ENCODE data around the gene CYP26C1. TPM values are rescaled to one million over a fixed set of nuclear protein-coding genes. Genes with fewer than 3 reads are reported as not detected.

CYP26C1 gene, protein sequence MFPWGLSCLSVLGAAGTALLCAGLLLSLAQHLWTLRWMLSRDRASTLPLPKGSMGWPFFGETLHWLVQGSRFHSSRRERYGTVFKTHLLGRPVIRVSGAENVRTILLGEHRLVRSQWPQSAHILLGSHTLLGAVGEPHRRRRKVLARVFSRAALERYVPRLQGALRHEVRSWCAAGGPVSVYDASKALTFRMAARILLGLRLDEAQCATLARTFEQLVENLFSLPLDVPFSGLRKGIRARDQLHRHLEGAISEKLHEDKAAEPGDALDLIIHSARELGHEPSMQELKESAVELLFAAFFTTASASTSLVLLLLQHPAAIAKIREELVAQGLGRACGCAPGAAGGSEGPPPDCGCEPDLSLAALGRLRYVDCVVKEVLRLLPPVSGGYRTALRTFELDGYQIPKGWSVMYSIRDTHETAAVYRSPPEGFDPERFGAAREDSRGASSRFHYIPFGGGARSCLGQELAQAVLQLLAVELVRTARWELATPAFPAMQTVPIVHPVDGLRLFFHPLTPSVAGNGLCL
- under 1 TPM in 5 of 6 donors, not detected in 1; 0.22 to 0.46 (median 0.37) TPM for total RNA-seq

DNA sequence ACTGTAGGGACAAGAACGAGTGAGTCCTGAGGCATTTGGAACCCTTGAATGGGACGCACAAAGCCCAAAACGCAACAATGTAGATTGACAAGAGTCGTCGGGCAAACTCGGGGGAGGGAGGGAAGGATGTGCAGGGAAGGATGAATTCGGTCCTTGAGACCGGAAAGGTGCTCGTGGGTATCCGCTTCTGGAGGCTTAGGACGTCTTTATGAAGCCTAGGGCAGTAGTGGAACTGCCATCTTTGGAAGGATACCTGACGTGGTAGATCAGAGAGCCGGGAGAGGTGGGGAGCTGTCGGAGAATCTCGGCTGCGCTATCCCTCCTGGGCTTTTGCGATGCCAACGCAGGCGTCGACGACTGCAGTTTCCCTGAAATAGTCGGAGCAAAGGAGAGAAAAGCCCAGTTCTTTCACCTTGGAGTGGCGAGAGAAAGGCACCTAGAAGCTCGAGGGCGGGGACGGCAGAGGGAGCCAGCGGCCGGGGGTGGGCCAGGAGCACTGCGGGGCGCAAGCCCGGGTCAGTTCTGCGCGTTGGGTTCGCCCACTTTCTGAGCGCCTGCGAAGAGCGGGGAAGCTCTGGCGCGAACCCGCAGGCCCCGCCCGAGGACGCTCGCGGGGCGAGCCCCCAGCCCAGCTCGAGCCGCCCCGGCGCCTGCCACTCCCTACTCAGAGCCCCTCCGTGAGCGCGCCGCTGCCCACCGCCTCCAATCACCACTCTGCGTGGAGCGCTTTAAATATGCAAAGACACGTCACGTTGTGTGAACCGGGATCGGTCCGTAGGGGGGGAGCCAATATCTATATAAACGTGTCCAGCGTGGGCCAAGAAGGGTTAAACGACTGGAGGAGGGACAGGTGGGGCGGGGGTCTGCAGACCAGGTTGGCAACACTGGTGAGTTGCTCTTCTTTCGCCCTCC, at the start of gene CYP26C1:
Gene CYP26C1, plus strand, starts transcription at position 824 of the 912 bp plus-strand sequence. CDS start 466 bp downstream, outside the sequence.
- no peak for TF ChIP-seq POLR2AphosphoS5 (IDR thresholded peaks at IDR 0.05)
- no peak for TF ChIP-seq POLR2A (IDR thresholded peaks at IDR 0.05)
- TF ChIP-seq, protein P1, sequence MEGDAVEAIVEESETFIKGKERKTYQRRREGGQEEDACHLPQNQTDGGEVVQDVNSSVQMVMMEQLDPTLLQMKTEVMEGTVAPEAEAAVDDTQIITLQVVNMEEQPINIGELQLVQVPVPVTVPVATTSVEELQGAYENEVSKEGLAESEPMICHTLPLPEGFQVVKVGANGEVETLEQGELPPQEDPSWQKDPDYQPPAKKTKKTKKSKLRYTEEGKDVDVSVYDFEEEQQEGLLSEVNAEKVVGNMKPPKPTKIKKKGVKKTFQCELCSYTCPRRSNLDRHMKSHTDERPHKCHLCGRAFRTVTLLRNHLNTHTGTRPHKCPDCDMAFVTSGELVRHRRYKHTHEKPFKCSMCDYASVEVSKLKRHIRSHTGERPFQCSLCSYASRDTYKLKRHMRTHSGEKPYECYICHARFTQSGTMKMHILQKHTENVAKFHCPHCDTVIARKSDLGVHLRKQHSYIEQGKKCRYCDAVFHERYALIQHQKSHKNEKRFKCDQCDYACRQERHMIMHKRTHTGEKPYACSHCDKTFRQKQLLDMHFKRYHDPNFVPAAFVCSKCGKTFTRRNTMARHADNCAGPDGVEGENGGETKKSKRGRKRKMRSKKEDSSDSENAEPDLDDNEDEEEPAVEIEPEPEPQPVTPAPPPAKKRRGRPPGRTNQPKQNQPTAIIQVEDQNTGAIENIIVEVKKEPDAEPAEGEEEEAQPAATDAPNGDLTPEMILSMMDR (IDR thresholded peaks at IDR 0.05): no peak
- no peak for TF ChIP-seq EP300 (IDR thresholded peaks at IDR 0.05)
- H3K27ac ChIP-seq: no peak within 1 kb of the TSS
- H3K4me3 ChIP-seq: no peak within 1 kb of the TSS
- peak in 1 of 2 donors; percentile 79 for DNase-seq
- H3K9me3 ChIP-seq: no peaks in the 10 kb centered on the region
- 52 to 77% methylated on average over 37 to 65 of the region's 67 CpGs for WGBS, 2 donors
- peaks cover 0 to 12% (median 3%) of the 10 kb centered on the region in 4 donors for H3K27me3 ChIP-seq
- peaks cover 0 to 17% (median 2%) of the 10 kb centered on the region in 4 donors for H3K36me3 ChIP-seq
- no peak for ATAC-seq (ENCODE audit: low FRiP score in 2 of 2)
- H3K4me1 ChIP-seq: peaks cover 15 to 30% (median 17%) of the 10 kb centered on the region in 4 donors

DNA sequence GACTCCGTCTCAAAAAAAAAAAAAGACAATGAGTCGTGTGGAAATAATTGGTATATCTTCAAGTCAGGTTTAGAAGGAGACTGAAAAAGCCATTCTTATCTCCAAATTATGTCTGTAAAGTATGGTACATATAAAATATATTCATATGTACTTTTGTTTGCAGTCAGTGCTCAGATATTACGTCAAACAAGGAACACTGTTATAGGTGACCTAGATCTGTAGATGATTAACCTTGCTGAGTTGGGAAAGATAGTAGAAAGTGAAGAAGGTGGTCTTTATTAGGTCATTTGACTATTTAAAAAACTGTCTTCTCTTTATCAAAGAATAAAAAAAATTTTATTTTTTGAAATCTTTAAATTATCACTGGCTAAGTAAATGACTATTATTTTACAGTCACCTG, 44.9 kb upstream of the CYP26C1 start:
- WGBS, 2 donors: 94 to 98% methylated on average over 3 of the region's 3 CpGs
- H3K4me1 ChIP-seq: no peaks in the 10 kb centered on the region
- ATAC-seq (ENCODE audit: low FRiP score in 2 of 2): no peak
- DNase-seq: no peak
- TF ChIP-seq EP300 (IDR thresholded peaks at IDR 0.05) (no peak), POLR2A (IDR thresholded peaks at IDR 0.05) (no peak), POLR2AphosphoS5 (IDR thresholded peaks at IDR 0.05) (no peak)
- TF ChIP-seq, protein P1 (IDR thresholded peaks at IDR 0.05): no peak
- peaks cover 0 to 24% (median 0%) of the 10 kb centered on the region in 4 donors for H3K36me3 ChIP-seq
- no peak overlapping the region for H3K27ac ChIP-seq
- H3K9me3 ChIP-seq: no peaks in the 10 kb centered on the region
- no peak overlapping the region for H3K4me3 ChIP-seq
- H3K27me3 ChIP-seq: no peaks in the 10 kb centered on the region

DNA sequence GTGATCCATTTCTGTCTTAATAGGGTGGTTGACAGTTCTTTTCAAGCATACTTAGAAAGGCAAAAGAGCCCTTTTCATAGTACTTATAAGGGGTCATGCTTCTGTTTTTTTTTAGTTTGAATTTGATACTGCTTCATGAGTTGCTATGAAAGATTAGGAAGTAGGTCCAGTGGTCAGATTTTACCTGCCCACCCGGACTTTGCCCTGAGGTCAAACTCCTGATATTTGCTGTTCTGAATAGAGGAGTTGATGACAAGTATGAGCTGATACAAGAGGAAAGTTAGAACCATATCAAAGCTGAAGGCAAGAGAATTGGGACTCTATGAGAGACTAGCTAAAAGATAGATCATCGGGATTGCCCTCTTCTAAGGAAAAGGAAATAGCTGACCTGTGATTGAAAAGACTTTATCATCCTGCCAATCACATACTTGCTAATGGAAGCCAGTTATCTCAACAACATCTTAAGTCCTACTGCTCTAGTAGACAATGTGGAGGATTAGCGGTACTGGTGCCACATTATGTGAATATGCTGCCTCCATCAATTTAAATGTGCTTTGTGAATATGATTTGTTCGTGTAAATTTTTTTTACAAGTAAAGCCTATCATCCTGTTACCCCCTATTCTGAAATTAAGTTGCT, 37.5 kb upstream of the CYP26C1 start:
- H3K4me3 ChIP-seq: no peak overlapping the region
- H3K36me3 ChIP-seq: peaks cover 0 to 15% (median 0%) of the 10 kb centered on the region in 4 donors
- H3K4me1 ChIP-seq: no peaks in the 10 kb centered on the region
- no peaks in the 10 kb centered on the region for H3K27me3 ChIP-seq
- no peak overlapping the region for H3K27ac ChIP-seq
- TF ChIP-seq EP300 (IDR thresholded peaks at IDR 0.05): no peak
- TF ChIP-seq, protein P1 (IDR thresholded peaks at IDR 0.05): no peak
- TF ChIP-seq POLR2A (IDR thresholded peaks at IDR 0.05): no peak
- no peak for TF ChIP-seq POLR2AphosphoS5 (IDR thresholded peaks at IDR 0.05)
- WGBS, 2 donors: 76 to 80% methylated on average over 4 of the region's 4 CpGs
- DNase-seq (no peak), ATAC-seq (ENCODE audit: low FRiP score in 2 of 2) (no peak)
- no peaks in the 10 kb centered on the region for H3K9me3 ChIP-seq

DNA sequence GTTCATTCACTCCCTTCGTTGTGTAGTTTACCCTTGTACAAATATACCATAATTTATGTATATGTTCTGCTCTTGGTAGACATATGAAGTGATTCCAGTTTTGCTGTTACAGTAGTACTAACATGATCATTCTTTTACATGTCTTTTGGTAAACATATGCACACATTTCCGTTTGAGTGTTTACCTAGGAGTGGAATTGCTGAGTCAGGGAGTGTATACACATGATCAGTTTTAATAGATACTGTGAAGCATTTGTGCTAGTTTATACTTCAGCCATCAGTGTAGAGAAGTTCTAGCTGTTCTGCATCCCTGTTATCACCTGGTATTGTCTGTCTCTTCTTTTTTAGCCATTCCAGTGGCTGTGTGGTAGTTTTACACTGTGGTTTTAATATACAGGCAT, 34.5 kb upstream of the CYP26C1 start:
- Histone ChIP-seq H3K27ac (no peak overlapping the region), H3K36me3 (peaks cover 0 to 15% (median 0%) of the 10 kb centered on the region in 4 donors), H3K9me3 (no peaks in the 10 kb centered on the region), H3K27me3 (no peaks in the 10 kb centered on the region), H3K4me1 (no peaks in the 10 kb centered on the region), H3K4me3 (no peak overlapping the region)
- TF ChIP-seq, protein P1 (IDR thresholded peaks at IDR 0.05): no peak
- TF ChIP-seq POLR2AphosphoS5 (IDR thresholded peaks at IDR 0.05): no peak
- TF ChIP-seq EP300 (IDR thresholded peaks at IDR 0.05): no peak
- no peak for TF ChIP-seq POLR2A (IDR thresholded peaks at IDR 0.05)
- 67 to 72% methylated on average over 2 of the region's 2 CpGs for WGBS, 2 donors
- ATAC-seq (ENCODE audit: low FRiP score in 2 of 2) (no peak), DNase-seq (no peak)

Data from upper lobe of left lung (tissue), 6 donors.